Ovary (tissue), 9 donors: Measurements from ENCODE around the gene ATP5PF. TPM values are rescaled to one million over a fixed set of nuclear protein-coding genes. Genes with fewer than 3 reads are reported as not detected.

Experiments
- DNase-seq, 5 donors: peaks; one replicate each; pipeline ENCODE4 v3.0.0-alpha.2; 2019 to 2020
- H3K27ac ChIP-seq, 2 donors: fragments of 200-600 bp; one replicate each; pipeline versions ENCODE4 v1.5.1 to v1.8.0; 2019 to 2022
- H3K27me3 ChIP-seq: fragments of 200-600 bp; one replicate; pipeline ENCODE4 v1.8.0; 2022
- H3K36me3 ChIP-seq: fragments of 200-600 bp; sonication (generic); one replicate; pipeline ENCODE4 v1.5.1; 2019
- H3K4me1 ChIP-seq: one replicate; pipeline ENCODE4 v1.8.1; 2013; ENCODE audit warnings: mild to moderate bottlenecking, moderate library complexity; ENCODE audit not compliant: insufficient read depth
- H3K4me3 ChIP-seq: fragments of 200-600 bp; sonication (generic); one replicate; pipeline ENCODE4 v1.5.1; 2017
- H3K9me3 ChIP-seq, 2 donors: fragments of 200-600 bp in 1 of 2; sonication (generic) in 1 of 2; one replicate each; pipeline versions ENCODE4 v1.5.1 to v1.8.1; 2013 to 2019; ENCODE audit warnings: mild to moderate bottlenecking in 1 of 2, moderate library complexity in 1 of 2
- CTCF ChIP-seq, 3 donors: fragments of 450-650 bp in 2 of 3; fragments of 200-600 bp in 1 of 3; IDR thresholded peaks; one replicate each; pipeline versions ENCODE4 v1.5.1 to v1.8.0; 2016 to 2022; ENCODE audit warnings: antibody characterized with exemption in 3 of 3, mild to moderate bottlenecking in 1 of 3
- EP300 ChIP-seq: sonication (generic); formaldehyde crosslinking; IDR thresholded peaks from one replicate; pipeline ENCODE4 v1.6.1; 2017; ENCODE audit warnings: antibody characterized with exemption
- POLR2A ChIP-seq: fragments of 450-650 bp; IDR thresholded peaks from one replicate; pipeline ENCODE4 v1.6.1; 2017; ENCODE audit warnings: antibody characterized with exemption, mild to moderate bottlenecking, moderate library complexity
- WGBS, 3 donors: extraction: QIAGEN DNeasy Blood & Tissue Kit in 1 of 3; methylation state at CpG; one replicate each; pipeline versions ENCODE4 v1.1.5 to v1.1.7; 2013 to 2017; 5-methylcytosine and 5-hydroxymethylcytosine counted together
- intact Hi-C, 4 donors: fragments of 100-400 bp; cut with DNase I; formaldehyde crosslinking; loops; one replicate each; pipeline versions ENCODE4 v1.11.0 to v1.15.1; 2022 to 2023
- polyA plus RNA-seq, 2 donors: library from polyadenylated mRNA; stranded (reverse); fragments of 200-250 nt in 1 of 2; fragments of 350-450 nt in 1 of 2; fragmentation: Illumina TruSeq in 1 of 2; extraction: RNeasy Lipid Tissue Mini Kit (QIAGEN cat#74804) in 1 of 2; gene quantifications; one replicate each; pipeline ENCODE4 v1.2.3, GENCODE V29; 2013 to 2014
- total RNA-seq, 7 donors: library from RNA; depleted of rRNA in 2 of 7; stranded (reverse); fragments of >200 nt in 2 of 7; fragmentation: NEBNext Ultra II Directional in 3 of 7; extraction: Animal tissue kit (Norgen Biotek cat#: 25700) in 3 of 7; gene quantifications; one replicate each; pipeline versions ENCODE4 v1.1.0 to v1.2.4, GENCODE V29; 2016 to 2023
- donor health status: DM: no; HTN: no; CAD: no; lungs with moderate emphysema.
- donor health status: DM: no; HTN: no; CAD: no.
- donor health status: Bipolar disorder and iron deficiency.
- donor health status: DM: yes; HTN: yes; CAD: no.
- donor health status: DM: no; HTN: no; CAD: no.
- donor health status: DM: yes; HTN: yes; CAD: no.

Gene ATP5PF
- total and polyA plus RNA-seq, 9 donors = 68.8 to 330 (median 82.7) TPM

GRCh38 chr21:25750085-25750484 lies 15.4 kb upstream of the ATP5PF start:
- H3K27me3 ChIP-seq = no peaks in the 10 kb centered on the region
- no peaks in the 10 kb centered on the region for H3K36me3 ChIP-seq
- no peak overlapping the region for H3K4me3 ChIP-seq
- H3K9me3 ChIP-seq = no peaks in the 10 kb centered on the region
- WGBS, 3 donors = 93 to 95% (median 94%) methylated on average over 6 of the region's 6 CpGs
- intact Hi-C loops = no loop called here
- H3K4me1 ChIP-seq = no peaks in the 10 kb centered on the region
- no peak for DNase-seq
- H3K27ac ChIP-seq = no peak overlapping the region
- TF ChIP-seq CTCF (IDR thresholded peaks at IDR 0.05) = no peak
- no peak for TF ChIP-seq POLR2A
- no peak for TF ChIP-seq EP300

GRCh38 chr21:25744854-25745253 lies 10.2 kb upstream of the ATP5PF start:
- H3K4me1 ChIP-seq = no peaks in the 10 kb centered on the region
- no peak overlapping the region for H3K27ac ChIP-seq
- no peak overlapping the region for H3K4me3 ChIP-seq
- no peaks in the 10 kb centered on the region for H3K36me3 ChIP-seq
- WGBS, 3 donors = 95 to 98% (median 97%) methylated on average over 2 of the region's 2 CpGs
- H3K9me3 ChIP-seq = no peaks in the 10 kb centered on the region
- no peaks in the 10 kb centered on the region for H3K27me3 ChIP-seq
- no peak for DNase-seq
- intact Hi-C loops = no loop called here
- TF ChIP-seq EP300 = no peak
- TF ChIP-seq CTCF (IDR thresholded peaks at IDR 0.05) = no peak
- TF ChIP-seq POLR2A = no peak

- Histone ChIP-seq H3K9me3 (no peaks in the 10 kb centered on the region), H3K4me3 (no peak overlapping the region), H3K27ac (no peak overlapping the region), H3K36me3 (no peaks in the 10 kb centered on the region), H3K4me1 (peaks cover 2% of the 10 kb centered on the region), H3K27me3 (no peaks in the 10 kb centered on the region)
- WGBS, 3 donors = 98 to 99% (median 99%) methylated on average over 3 of the region's 3 CpGs
- intact Hi-C loops = no loop called here
- TF ChIP-seq CTCF (IDR thresholded peaks at IDR 0.05) = no peak
- TF ChIP-seq POLR2A = no peak
- TF ChIP-seq EP300 = no peak
- no peak for DNase-seq
Measured at GRCh38 chr21:25742900-25743299, 8.2 kb upstream of the ATP5PF start.

- Histone ChIP-seq H3K36me3 (no peaks in the 10 kb centered on the region), H3K27me3 (no peaks in the 10 kb centered on the region), H3K27ac (no peak overlapping the region), H3K9me3 (no peaks in the 10 kb centered on the region), H3K4me1 (peaks cover 2% of the 10 kb centered on the region), H3K4me3 (no peak overlapping the region)
- TF ChIP-seq POLR2A (no peak), CTCF (IDR thresholded peaks at IDR 0.05) (no peak), EP300 (no peak)
- 71 to 73% (median 72%) methylated on average over 1 of the region's 1 CpG for WGBS, 3 donors
- intact Hi-C loops = loop anchor here in 1 of 4 donors (10.0 kb wide), 1 partner anchor 133 kb away; the partner anchor contains the start of gene MRPL39
- no peak for DNase-seq
Measured at GRCh38 chr21:25737421-25737820, 2.7 kb upstream of the ATP5PF start.
